GM12878 (cell line): ENCODE measurements around the gene A3GALT2.

Experiments used
- EZH2 ChIP-seq: IDR thresholded peaks from 2 replicates; pipeline ENCODE4 v1.6.1; 2012; ENCODE audit warnings: low read depth, mild to moderate bottlenecking, control low read depth, inconsistent platforms, low read length, borderline replicate concordance; ENCODE audit not compliant: control insufficient read depth
- TF ChIP-seq, protein P1 (sequence below), 3 experiments: IDR thresholded peaks in 2 of 3; conservative IDR thresholded peaks in 1 of 3; 2 replicates each; pipeline ENCODE4 v1.5.1; 2011; ENCODE audit warnings: low read depth in 3 of 3, low read length in 3 of 3, mild to moderate bottlenecking in 3 of 3, control low read depth in 2 of 3, moderate library complexity in 2 of 3, inconsistent platforms in 1 of 3, mixed read lengths in 1 of 3; ENCODE audit not compliant: control insufficient read depth in 2 of 3, insufficient read depth in 1 of 3; ENCODE audit errors: extremely low read depth in 1 of 3
- TF ChIP-seq, protein P2 (sequence below): IDR thresholded peaks from 2 replicates; pipeline ENCODE4 v1.6.1; 2012; ENCODE audit warnings: low read depth, low read length, improper control_type of control experiment
- TF ChIP-seq, protein P3 (sequence below): fragments of 450-650 bp; formaldehyde crosslinking; IDR thresholded peaks from 2 replicates; pipeline ENCODE4 v1.4.0; 2020; ENCODE audit warnings: mild to moderate bottlenecking, moderate library complexity

DNA sequence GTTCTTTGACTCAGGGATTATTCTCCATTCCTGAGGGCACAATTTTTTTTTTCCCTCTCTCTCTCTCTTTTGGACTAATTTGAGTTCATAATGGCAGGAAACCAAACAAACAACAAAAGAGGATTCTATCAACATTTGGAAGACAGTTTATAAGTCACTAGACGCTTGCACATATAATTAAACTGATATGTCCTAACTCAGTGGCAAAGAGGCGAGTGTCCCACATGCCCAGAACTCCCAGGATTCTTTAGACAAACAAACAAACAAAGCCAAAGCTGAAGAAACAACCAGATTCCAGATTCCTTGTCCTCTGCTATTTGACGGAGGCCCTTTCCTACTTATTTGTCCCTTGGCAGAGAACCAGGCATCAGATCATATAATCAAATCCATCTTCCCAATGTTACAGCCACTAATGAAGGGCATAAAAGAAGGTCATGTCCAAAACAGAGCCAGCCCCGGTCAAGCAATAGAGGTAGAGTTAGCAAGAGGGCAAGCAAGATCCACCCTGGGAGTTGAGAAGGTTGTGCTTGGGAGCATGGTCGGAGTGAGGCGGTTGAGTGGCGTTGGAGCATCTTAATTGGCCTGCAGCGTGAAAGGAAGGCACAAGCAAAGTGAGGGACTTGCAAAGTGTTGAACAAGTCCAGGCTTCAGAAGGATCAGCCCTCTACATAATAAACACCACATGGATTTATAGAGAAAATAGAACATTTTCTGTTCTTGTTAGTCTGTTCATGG is 34.3 kb downstream of the A3GALT2 start:
- TF ChIP-seq, protein P1, sequence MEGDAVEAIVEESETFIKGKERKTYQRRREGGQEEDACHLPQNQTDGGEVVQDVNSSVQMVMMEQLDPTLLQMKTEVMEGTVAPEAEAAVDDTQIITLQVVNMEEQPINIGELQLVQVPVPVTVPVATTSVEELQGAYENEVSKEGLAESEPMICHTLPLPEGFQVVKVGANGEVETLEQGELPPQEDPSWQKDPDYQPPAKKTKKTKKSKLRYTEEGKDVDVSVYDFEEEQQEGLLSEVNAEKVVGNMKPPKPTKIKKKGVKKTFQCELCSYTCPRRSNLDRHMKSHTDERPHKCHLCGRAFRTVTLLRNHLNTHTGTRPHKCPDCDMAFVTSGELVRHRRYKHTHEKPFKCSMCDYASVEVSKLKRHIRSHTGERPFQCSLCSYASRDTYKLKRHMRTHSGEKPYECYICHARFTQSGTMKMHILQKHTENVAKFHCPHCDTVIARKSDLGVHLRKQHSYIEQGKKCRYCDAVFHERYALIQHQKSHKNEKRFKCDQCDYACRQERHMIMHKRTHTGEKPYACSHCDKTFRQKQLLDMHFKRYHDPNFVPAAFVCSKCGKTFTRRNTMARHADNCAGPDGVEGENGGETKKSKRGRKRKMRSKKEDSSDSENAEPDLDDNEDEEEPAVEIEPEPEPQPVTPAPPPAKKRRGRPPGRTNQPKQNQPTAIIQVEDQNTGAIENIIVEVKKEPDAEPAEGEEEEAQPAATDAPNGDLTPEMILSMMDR (IDR thresholded peaks at IDR 0.05 in 2 of 3, conservative IDR thresholded peaks at IDR 0.05 in 1 of 3; ENCODE audit: control insufficient read depth in 2 of 3, extremely low read depth in 1 of 3, insufficient read depth in 1 of 3, low read depth in 3 of 3, low read length in 3 of 3) = no peak
- no peak for TF ChIP-seq EZH2
- TF ChIP-seq, protein P2, sequence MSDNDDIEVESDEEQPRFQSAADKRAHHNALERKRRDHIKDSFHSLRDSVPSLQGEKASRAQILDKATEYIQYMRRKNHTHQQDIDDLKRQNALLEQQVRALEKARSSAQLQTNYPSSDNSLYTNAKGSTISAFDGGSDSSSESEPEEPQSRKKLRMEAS = no peak
- TF ChIP-seq, protein P3, sequence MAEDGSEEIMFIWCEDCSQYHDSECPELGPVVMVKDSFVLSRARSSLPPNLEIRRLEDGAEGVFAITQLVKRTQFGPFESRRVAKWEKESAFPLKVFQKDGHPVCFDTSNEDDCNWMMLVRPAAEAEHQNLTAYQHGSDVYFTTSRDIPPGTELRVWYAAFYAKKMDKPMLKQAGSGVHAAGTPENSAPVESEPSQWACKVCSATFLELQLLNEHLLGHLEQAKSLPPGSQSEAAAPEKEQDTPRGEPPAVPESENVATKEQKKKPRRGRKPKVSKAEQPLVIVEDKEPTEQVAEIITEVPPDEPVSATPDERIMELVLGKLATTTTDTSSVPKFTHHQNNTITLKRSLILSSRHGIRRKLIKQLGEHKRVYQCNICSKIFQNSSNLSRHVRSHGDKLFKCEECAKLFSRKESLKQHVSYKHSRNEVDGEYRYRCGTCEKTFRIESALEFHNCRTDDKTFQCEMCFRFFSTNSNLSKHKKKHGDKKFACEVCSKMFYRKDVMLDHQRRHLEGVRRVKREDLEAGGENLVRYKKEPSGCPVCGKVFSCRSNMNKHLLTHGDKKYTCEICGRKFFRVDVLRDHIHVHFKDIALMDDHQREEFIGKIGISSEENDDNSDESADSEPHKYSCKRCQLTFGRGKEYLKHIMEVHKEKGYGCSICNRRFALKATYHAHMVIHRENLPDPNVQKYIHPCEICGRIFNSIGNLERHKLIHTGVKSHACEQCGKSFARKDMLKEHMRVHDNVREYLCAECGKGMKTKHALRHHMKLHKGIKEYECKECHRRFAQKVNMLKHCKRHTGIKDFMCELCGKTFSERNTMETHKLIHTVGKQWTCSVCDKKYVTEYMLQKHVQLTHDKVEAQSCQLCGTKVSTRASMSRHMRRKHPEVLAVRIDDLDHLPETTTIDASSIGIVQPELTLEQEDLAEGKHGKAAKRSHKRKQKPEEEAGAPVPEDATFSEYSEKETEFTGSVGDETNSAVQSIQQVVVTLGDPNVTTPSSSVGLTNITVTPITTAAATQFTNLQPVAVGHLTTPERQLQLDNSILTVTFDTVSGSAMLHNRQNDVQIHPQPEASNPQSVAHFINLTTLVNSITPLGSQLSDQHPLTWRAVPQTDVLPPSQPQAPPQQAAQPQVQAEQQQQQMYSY (CRISPR knock-in tag) = no peak
